Glutamatergic neuron (in vitro differentiated cells): ENCODE results near the gene LDLRAD4. TPM values are rescaled to one million over a fixed set of nuclear protein-coding genes. Genes with fewer than 3 reads are reported as not detected.

Experiments used
- DNase-seq: peaks from one replicate; pipeline ENCODE4 v3.0.0; 2022
- H3K27ac Mint-ChIP-seq: one replicate; pipeline ENCODE4 v1.8.0; 2020; ENCODE audit warnings: mild to moderate bottlenecking, mixed read lengths, inconsistent platforms; ENCODE audit not compliant: unreplicated experiment
- H3K27me3 Mint-ChIP-seq: one replicate; pipeline ENCODE4 v1.8.0; 2020; ENCODE audit warnings: mild to moderate bottlenecking, moderate library complexity, mixed read lengths, inconsistent platforms; ENCODE audit not compliant: unreplicated experiment
- H3K36me3 Mint-ChIP-seq: one replicate; pipeline ENCODE4 v1.8.0; 2020; ENCODE audit warnings: mild to moderate bottlenecking, mixed read lengths, inconsistent platforms; ENCODE audit not compliant: unreplicated experiment
- H3K4me1 Mint-ChIP-seq: one replicate; pipeline ENCODE4 v1.8.0; 2020; ENCODE audit warnings: mild to moderate bottlenecking, low read depth, mixed read lengths, inconsistent platforms; ENCODE audit not compliant: unreplicated experiment
- H3K4me3 Mint-ChIP-seq: one replicate; pipeline ENCODE4 v1.8.0; 2020; ENCODE audit warnings: mild to moderate bottlenecking, mixed read lengths, inconsistent platforms; ENCODE audit not compliant: unreplicated experiment
- H3K9me3 Mint-ChIP-seq: one replicate; pipeline ENCODE4 v1.8.0; 2020; ENCODE audit warnings: mild to moderate bottlenecking, moderate library complexity, mixed read lengths, inconsistent platforms; ENCODE audit not compliant: unreplicated experiment
- total RNA-seq: library from RNA; stranded (reverse); fragmentation: NEBNext Ultra II Directional; extraction: Animal tissue kit (Norgen Biotek cat#: 25700); gene quantifications from one replicate; pipeline ENCODE4 v1.2.1, GENCODE V29; 2021; ENCODE audit not compliant: unreplicated experiment
- TF ChIP-seq, protein P1 (sequence below): fragments of 200-600 bp; sonication (generic); IDR thresholded peaks from one replicate; pipeline ENCODE4 v1.5.0; 2021; ENCODE audit not compliant: partially characterized antibody, unreplicated experiment

The LDLRAD4 gene
- total RNA-seq, 1 donor from 2014 or later: 0.29 TPM

DNA sequence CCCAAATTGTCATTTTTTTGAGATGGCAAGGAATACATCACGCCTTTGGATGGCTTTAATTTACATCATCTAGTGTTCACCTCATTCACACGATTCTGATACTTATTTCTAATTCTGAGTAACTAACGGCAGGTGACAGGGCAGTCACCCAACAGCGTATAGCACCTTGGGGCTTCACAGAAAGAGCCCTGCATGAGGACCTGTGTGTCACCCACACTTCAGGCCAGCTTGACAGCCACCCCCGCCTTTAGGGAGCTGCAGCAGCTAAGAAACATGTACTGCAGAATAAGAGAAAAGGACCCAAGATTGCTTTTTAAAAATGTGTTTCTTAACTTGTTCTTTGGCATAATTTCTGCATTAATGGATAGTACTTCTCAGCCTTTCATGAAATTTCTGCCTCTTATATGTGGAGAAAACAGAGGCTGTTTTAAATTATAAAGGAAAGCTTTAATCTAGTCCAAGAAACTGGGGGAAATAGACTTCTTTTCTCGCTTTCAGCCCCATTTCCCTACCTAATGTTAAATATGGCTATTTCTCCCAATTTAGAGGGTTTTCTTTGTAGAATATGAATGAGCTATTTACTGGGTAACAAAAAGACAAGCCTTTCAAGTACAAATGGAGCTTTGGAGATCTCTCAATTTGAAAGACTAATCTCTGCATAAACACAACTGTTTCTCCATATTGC, 245.1 kb downstream of the LDLRAD4 start:
- TF ChIP-seq, protein P1, sequence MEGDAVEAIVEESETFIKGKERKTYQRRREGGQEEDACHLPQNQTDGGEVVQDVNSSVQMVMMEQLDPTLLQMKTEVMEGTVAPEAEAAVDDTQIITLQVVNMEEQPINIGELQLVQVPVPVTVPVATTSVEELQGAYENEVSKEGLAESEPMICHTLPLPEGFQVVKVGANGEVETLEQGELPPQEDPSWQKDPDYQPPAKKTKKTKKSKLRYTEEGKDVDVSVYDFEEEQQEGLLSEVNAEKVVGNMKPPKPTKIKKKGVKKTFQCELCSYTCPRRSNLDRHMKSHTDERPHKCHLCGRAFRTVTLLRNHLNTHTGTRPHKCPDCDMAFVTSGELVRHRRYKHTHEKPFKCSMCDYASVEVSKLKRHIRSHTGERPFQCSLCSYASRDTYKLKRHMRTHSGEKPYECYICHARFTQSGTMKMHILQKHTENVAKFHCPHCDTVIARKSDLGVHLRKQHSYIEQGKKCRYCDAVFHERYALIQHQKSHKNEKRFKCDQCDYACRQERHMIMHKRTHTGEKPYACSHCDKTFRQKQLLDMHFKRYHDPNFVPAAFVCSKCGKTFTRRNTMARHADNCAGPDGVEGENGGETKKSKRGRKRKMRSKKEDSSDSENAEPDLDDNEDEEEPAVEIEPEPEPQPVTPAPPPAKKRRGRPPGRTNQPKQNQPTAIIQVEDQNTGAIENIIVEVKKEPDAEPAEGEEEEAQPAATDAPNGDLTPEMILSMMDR: no peak
- no peak for DNase-seq
- Mint-ChIP-seq H3K4me1 (no peaks in the 10 kb centered on the region), H3K36me3 (no peaks in the 10 kb centered on the region), H3K9me3 (peaks cover 3% of the 10 kb centered on the region), H3K4me3 (no peak overlapping the region), H3K27ac (no peak overlapping the region), H3K27me3 (no peaks in the 10 kb centered on the region)

DNA sequence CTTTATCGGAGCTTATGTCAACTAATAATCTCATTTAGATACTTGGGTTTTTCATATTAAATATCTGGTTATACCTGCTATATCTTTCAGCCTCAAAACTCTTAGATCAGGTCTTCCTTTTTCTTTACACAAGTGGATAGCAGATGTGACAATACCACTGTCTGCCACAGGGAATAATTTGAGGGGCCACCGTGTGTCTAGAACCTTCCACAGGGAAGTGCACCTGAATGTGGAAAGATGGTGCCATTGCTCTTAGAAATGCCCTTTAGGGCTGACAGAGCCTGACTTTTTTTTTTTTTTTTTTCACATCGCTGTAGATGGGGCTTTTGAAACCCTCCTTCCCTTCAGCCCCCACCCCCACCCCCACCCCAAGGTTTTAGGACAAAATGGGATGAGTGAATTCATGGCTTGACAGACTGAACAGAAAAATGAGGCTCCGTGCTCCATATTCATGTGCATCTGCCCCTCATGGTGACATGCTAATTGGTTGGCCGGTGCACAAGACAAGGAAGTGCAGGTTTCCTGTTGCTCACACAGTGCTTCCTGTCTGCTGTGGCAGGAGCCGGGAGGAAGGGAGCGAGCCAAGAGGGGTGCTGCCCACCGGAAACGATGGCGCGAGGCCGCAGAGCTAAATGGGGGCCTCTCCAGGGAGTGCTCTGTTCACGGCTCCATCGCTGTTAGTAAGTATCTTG, 246.0 kb downstream of the LDLRAD4 start:
- Mint-ChIP-seq H3K9me3 (peaks cover 3% of the 10 kb centered on the region), H3K4me3 (no peak overlapping the region), H3K36me3 (no peaks in the 10 kb centered on the region), H3K27me3 (no peaks in the 10 kb centered on the region), H3K4me1 (no peaks in the 10 kb centered on the region), H3K27ac (no peak overlapping the region)
- TF ChIP-seq, protein P1: no peak
- DNase-seq: no peak

DNA sequence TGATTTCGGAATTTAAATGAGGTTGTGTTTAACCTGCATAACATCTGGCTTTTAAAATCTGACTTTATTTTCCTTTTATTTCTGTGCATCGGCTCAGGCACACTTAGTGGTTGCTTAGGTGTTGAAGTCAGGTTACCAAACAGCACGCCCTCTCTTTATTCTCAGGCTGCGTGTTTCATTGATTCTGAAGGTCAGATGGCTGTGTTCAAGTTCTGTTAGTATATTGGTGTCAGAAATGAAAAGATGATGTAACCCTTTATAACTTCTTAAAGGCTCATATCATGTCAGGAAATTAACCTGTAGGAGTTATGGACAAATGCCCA, 246.5 kb downstream of the LDLRAD4 start:
- TF ChIP-seq, protein P1: no peak
- no peaks in the 10 kb centered on the region for H3K27me3 Mint-ChIP-seq

DNA sequence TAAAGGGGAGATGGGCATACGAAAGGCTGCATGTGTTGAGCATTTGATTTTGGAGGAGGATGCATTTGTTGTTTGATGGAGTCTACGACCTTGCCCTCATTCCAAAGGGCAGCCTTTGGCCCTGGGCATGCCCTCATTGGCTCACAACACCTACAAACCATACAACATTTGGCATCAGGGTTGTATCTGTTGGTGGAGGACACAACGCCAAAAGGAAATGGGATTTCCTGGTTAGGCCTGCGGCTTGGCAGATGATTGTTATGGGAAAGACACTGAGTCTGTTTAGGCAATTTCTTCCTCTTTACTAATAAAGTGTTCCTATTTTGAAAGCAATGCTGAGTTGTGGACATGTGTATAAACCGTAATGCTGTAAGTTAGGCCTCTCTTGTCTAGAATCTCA, 246.9 kb downstream of the LDLRAD4 start:
- peaks cover 3% of the 10 kb centered on the region for H3K9me3 Mint-ChIP-seq
- TF ChIP-seq, protein P1: no peak
- H3K36me3 Mint-ChIP-seq: no peaks in the 10 kb centered on the region
- no peak overlapping the region for H3K27ac Mint-ChIP-seq
- no peaks in the 10 kb centered on the region for H3K4me1 Mint-ChIP-seq
- H3K27me3 Mint-ChIP-seq: no peaks in the 10 kb centered on the region
- H3K4me3 Mint-ChIP-seq: no peak overlapping the region
- no peak for DNase-seq

More for the DNA sequence above, 246.5 kb downstream of the LDLRAD4 start:
- no peak overlapping the region for H3K4me3 Mint-ChIP-seq
- no peaks in the 10 kb centered on the region for H3K36me3 Mint-ChIP-seq
- DNase-seq: no peak
- peaks cover 3% of the 10 kb centered on the region for H3K9me3 Mint-ChIP-seq
- H3K4me1 Mint-ChIP-seq: no peaks in the 10 kb centered on the region
- no peak overlapping the region for H3K27ac Mint-ChIP-seq

DNA sequence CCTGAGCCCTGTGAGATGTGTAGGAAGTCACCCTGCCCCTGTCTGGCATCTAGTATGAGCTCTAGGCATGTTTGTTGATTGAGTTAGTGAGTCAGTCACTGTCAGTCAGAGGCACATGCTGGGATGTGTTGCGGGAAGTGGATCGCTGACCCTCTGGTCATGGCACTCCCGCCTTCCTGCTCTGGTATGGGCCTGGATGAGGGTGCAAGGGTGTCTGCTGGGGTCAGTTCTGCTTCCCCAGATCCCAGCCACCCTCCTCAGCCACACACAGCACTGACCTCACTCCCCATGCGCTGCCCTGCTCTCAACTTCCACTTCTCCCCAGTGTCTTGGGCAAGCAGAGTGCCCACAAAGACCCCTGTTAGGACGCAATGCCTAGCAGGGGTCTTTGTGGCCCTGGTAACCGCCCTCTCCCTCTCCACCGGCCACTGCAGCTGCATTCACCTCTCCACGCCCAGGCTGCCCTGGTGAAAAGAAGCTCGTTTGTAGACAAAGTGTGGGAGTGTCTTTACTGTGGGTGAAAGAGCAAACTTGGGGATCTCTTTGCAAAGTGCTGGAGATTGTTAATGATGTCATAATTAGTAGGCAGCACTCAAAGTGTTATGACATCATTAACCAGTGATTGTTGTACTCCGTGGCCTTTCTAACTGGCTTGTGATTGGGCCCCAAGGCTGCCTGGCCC, 252.1 kb downstream of the LDLRAD4 start:
- peaks cover 2% of the 10 kb centered on the region for H3K27me3 Mint-ChIP-seq
- TF ChIP-seq, protein P1: no peak
- no peaks in the 10 kb centered on the region for H3K36me3 Mint-ChIP-seq
- H3K4me3 Mint-ChIP-seq: no peak overlapping the region
- no peak for DNase-seq
- H3K9me3 Mint-ChIP-seq: no peaks in the 10 kb centered on the region
- no peak overlapping the region for H3K27ac Mint-ChIP-seq
- no peaks in the 10 kb centered on the region for H3K4me1 Mint-ChIP-seq
